Measurements from ENCODE around the gene COL23A1.

- no peak for TF ChIP-seq CTCF (IDR thresholded peaks at IDR 0.05)
- TF ChIP-seq EP300 (IDR thresholded peaks at IDR 0.05) = no peak
Measured at GRCh38 chr5:178214160-178214803, 375.9 kb downstream of the COL23A1 start.

Data from tibial nerve (tissue), 4 donors.